DMS114 treated with DMSO at 0.1 percent for 48 hours (cell line): ENCODE measurements around the gene MYCBP2.
"Not testable (repeated sequence)": the region's sequence is repeated elsewhere in the genome, so short reads cannot be mapped to it uniquely, and the experiment has no call there.

Experiments
- DNase-seq: peaks from one replicate; lab custom pipeline; 2025; ENCODE audit not compliant: unreplicated experiment; lab: John Stamatoyannopoulos, UW

The MYCBP2 gene, protein sequence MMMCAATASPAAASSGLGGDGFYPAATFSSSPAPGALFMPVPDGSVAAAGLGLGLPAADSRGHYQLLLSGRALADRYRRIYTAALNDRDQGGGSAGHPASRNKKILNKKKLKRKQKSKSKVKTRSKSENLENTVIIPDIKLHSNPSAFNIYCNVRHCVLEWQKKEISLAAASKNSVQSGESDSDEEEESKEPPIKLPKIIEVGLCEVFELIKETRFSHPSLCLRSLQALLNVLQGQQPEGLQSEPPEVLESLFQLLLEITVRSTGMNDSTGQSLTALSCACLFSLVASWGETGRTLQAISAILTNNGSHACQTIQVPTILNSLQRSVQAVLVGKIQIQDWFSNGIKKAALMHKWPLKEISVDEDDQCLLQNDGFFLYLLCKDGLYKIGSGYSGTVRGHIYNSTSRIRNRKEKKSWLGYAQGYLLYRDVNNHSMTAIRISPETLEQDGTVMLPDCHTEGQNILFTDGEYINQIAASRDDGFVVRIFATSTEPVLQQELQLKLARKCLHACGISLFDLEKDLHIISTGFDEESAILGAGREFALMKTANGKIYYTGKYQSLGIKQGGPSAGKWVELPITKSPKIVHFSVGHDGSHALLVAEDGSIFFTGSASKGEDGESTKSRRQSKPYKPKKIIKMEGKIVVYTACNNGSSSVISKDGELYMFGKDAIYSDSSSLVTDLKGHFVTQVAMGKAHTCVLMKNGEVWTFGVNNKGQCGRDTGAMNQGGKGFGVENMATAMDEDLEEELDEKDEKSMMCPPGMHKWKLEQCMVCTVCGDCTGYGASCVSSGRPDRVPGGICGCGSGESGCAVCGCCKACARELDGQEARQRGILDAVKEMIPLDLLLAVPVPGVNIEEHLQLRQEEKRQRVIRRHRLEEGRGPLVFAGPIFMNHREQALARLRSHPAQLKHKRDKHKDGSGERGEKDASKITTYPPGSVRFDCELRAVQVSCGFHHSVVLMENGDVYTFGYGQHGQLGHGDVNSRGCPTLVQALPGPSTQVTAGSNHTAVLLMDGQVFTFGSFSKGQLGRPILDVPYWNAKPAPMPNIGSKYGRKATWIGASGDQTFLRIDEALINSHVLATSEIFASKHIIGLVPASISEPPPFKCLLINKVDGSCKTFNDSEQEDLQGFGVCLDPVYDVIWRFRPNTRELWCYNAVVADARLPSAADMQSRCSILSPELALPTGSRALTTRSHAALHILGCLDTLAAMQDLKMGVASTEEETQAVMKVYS (N-terminal part only)

GRCh38 chr13:77326905-77327604 lies at the start of gene MYCBP2:
TSS of gene MYCBP2 (minus strand) at chr13:77327094. CDS start at chr13:77326775, 319 bp downstream.
- peak; percentile 74 for DNase-seq

- no peak for DNase-seq
These were observed 48.7 kb upstream of the MYCBP2 start for GRCh38 chr13:77375560-77376108.

GRCh38 chr13:77374786-77375185 lies 47.9 kb upstream of the MYCBP2 start:
- DNase-seq: no peak

DNA sequence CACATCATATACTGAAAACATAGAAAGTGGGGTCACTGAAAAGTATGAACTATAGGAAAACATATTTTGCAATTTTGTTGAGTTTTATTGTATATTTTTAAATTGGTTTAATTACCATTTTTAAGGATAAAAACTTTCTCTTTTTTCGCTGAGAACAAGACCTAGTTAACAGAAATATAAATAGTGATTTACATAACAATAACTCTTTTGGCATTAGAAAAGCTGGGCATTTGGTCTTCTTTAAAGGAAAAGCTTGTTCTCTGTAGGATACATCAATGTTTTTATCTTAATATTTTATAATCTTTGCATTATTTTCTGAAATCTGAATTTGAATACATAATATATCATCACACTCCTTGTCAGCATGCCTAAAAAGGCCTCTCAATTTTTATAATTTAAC lies 47.4 kb upstream of the MYCBP2 start:
- DNase-seq: no peak

GRCh38 chr13:77373502-77373901 lies 46.6 kb upstream of the MYCBP2 start:
- DNase-seq: no peak

DNA sequence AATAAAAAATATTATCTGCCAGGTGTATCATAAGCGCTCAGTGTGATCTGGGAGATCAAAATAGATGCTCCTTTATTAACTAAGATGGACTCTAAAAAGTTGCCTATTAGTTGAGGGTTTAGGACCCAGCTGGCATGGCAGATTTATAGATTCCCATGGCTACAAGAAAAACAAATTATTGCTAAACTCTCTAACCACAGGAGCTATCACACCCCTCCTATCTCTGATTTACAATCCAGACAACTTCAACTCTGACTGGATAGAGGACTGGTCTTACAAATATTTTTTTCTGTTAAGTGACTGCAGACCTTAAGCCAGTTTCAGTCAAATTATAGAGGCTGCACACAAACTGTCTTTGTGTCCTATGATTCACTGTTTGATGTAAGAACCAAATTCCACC lies 45.4 kb upstream of the MYCBP2 start:
- no peak for DNase-seq

DNA sequence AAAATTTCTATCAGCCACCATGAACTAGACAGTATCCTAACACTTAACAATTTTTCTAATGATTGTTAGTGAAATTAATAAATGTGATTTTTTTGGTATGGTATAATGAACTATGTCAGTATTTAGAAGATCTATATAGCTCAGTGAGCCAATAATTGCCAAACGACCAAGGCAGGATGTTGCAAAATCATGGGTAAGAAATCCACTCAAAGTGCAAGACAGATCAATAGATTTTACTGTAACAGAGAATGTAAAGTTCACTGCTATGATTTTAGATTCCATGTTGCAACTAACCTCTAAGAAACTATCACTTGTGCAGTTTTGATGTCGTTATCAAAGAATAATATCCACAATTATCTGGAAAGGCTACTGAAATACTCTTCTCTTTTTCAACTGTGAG lies 44.0 kb upstream of the MYCBP2 start:
- DNase-seq: no peak

- no peak for DNase-seq
These were observed 35.3 kb upstream of the MYCBP2 start for GRCh38 chr13:77362166-77362565.

- DNase-seq: no peak
These were observed 33.3 kb upstream of the MYCBP2 start for GRCh38 chr13:77360032-77360685.

GRCh38 chr13:77359171-77359570 lies 32.3 kb upstream of the MYCBP2 start:
- no peak for DNase-seq

DNA sequence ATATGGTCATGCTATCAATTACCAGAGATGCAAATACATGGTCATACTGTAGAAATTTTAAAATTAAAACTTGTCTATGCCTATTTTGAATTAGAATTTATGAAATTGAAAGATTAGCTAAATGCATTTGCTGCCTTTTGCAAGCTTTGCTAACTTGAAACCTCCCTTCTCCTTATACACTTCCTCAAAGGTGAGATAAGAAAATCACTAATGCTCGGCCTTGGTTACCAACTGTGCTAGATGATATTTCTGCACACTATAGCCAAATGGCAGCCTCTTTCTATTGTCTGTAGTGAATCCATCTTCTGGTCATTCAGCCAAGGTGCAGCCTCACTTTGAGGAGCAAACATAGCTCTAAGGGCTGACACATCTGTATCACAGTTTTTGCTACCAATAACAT lies 31.1 kb upstream of the MYCBP2 start:
- DNase-seq: no peak

- no peak for DNase-seq
These were observed 29.3 kb upstream of the MYCBP2 start for GRCh38 chr13:77356155-77356554.

- no peak for DNase-seq
These were observed 27.1 kb upstream of the MYCBP2 start for GRCh38 chr13:77353995-77354394.

GRCh38 chr13:77351315-77351714 lies 24.4 kb upstream of the MYCBP2 start:
- no peak for DNase-seq

DNA sequence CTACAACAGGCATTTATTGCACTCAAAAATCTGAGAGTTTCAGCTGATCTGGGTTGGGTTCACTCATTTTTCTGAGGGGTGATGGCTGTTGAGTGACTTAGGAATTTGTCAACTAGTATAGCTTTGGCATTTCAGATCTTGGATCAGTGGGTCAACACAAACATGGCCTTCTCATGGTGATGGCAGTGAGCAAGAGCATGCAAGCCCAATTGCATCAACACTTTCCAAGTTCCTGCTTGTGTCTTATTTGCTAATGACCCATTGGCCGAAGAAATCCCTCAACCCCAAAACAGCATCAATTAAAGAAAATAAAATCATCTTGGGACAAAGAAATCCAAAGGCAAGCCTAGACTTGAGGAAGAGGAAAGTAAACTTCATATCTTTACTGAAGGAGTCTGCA lies 23.9 kb upstream of the MYCBP2 start:
- DNase-seq: no peak

GRCh38 chr13:77349365-77349764 lies 22.5 kb upstream of the MYCBP2 start:
- DNase-seq: no peak

GRCh38 chr13:77347351-77347750 lies 20.5 kb upstream of the MYCBP2 start:
- DNase-seq: not testable (repeated sequence)

GRCh38 chr13:77345150-77345780 lies 18.4 kb upstream of the MYCBP2 start:
- DNase-seq: no peak

- DNase-seq: no peak
These were observed 16.9 kb upstream of the MYCBP2 start for GRCh38 chr13:77343841-77344240.
